H1 (cell line): ENCODE data around the gene OTOP3. TPM values are rescaled to one million over a fixed set of nuclear protein-coding genes. Genes with fewer than 3 reads are reported as not detected.
A peak's percentile ranks its signal among the peaks of the same experiment; 100 is the strongest.

ENCODE experiments used
- ATF2 ChIP-seq: IDR thresholded peaks from 2 replicates; pipeline ENCODE4 v1.6.1; 2012; ENCODE audit warnings: low read length, inconsistent platforms
- BACH1 ChIP-seq: IDR thresholded peaks from 2 replicates; pipeline ENCODE4 v1.6.1; 2012; ENCODE audit warnings: low read length, improper control_type of control experiment
- E2F6 ChIP-seq: IDR thresholded peaks from 2 replicates; pipeline ENCODE4 v1.6.1; 2012; ENCODE audit warnings: inconsistent platforms
- EZH2 ChIP-seq: fragments of 200-600 bp; sonication (generic); IDR thresholded peaks from 2 replicates; pipeline ENCODE4 v1.7.1; 2012; ENCODE audit warnings: low read depth, mild to moderate bottlenecking, moderate library complexity, low read length, inconsistent platforms; ENCODE audit not compliant: severe bottlenecking
- HDAC6 ChIP-seq: IDR thresholded peaks from one replicate; pipeline ENCODE4 v1.7.1; 2012; ENCODE audit warnings: low read depth, mild to moderate bottlenecking, inconsistent platforms, low read length, moderate library complexity
- JUN ChIP-seq: IDR thresholded peaks from 2 replicates; pipeline ENCODE4 v1.6.1; 2011; ENCODE audit warnings: low read depth, mild to moderate bottlenecking, improper control_type of control experiment, low read length
- KDM1A ChIP-seq: fragments of 200-600, 300-600 bp; sonication (generic); IDR thresholded peaks from 2 replicates; pipeline ENCODE4 v1.7.1; 2016; ENCODE audit warnings: mild to moderate bottlenecking, low read length, borderline replicate concordance
- KDM5A ChIP-seq: fragments of 200-600 bp; IDR thresholded peaks from 2 replicates; pipeline ENCODE4 v1.7.1; 2012; ENCODE audit warnings: mild to moderate bottlenecking, low read length, inconsistent platforms, mixed read lengths
- MAX ChIP-seq: IDR thresholded peaks from 2 replicates; pipeline ENCODE4 v1.6.1; 2012; ENCODE audit warnings: inconsistent platforms
- NANOG ChIP-seq: IDR thresholded peaks from 2 replicates; pipeline ENCODE4 v1.6.1; 2011; ENCODE audit warnings: low read length, low read depth, mild to moderate bottlenecking, inconsistent platforms; ENCODE audit not compliant: insufficient read depth, poor library complexity, severe bottlenecking
- POLR2A ChIP-seq, 2 experiments: IDR thresholded peaks; 1 replicate in 1 of 2; 2 replicates in 1 of 2; pipeline ENCODE4 v1.6.1; 2011; ENCODE audit warnings: low read depth in 2 of 2, low read length in 2 of 2, mild to moderate bottlenecking in 2 of 2; ENCODE audit errors: control extremely low read depth in 1 of 2
- RBBP5 ChIP-seq: IDR thresholded peaks from 2 replicates; pipeline ENCODE4 v1.7.1; 2012; ENCODE audit warnings: low read depth, mild to moderate bottlenecking, inconsistent platforms, low read length, moderate library complexity, borderline replicate concordance
- SP1 ChIP-seq: IDR thresholded peaks from 2 replicates; pipeline ENCODE4 v1.6.1; 2011; ENCODE audit warnings: low read depth, low read length
- SRF ChIP-seq: IDR thresholded peaks from 2 replicates; pipeline ENCODE4 v1.6.1; 2011; ENCODE audit warnings: mild to moderate bottlenecking, low read depth, low read length, moderate library complexity
- SUZ12 ChIP-seq: fragments of 200-600 bp; sonication (generic); IDR thresholded peaks from 2 replicates; pipeline ENCODE4 v1.6.1; 2012; ENCODE audit warnings: mild to moderate bottlenecking, inconsistent platforms, low read length, moderate library complexity, mixed read lengths
- TAF1 ChIP-seq: IDR thresholded peaks from 2 replicates; pipeline ENCODE4 v1.6.1; 2011; ENCODE audit warnings: mild to moderate bottlenecking, low read depth, low read length
- TAF7 ChIP-seq: optimal IDR thresholded peaks from 2 replicates; pipeline ENCODE3; 2011; ENCODE audit warnings: low read depth, mild to moderate bottlenecking, inconsistent platforms, low read length, moderate library complexity, borderline replicate concordance
- TCF12 ChIP-seq: IDR thresholded peaks from 2 replicates; pipeline ENCODE4 v1.6.1; 2011; ENCODE audit warnings: low read depth, mild to moderate bottlenecking, low read length
- USF2 ChIP-seq: IDR thresholded peaks from 2 replicates; pipeline ENCODE4 v1.6.1; 2011; ENCODE audit warnings: low read length, improper control_type of control experiment
- ZNF274 ChIP-seq: IDR thresholded peaks from 2 replicates; pipeline ENCODE4 v1.7.0; 2012; ENCODE audit warnings: low read length, borderline replicate concordance; ENCODE audit errors: extremely low read depth
- polyA plus RNA-seq, 7 experiments: library from polyadenylated mRNA; depleted of rRNA in 3 of 7; stranded (reverse) in 5 of 7; unstranded in 2 of 7; fragments of >200 nt in 5 of 7; fragments of 200-250 nt in 2 of 7; gene quantifications; 1 replicate in 5 of 7; 2 replicates in 1 of 7; 4 replicates in 1 of 7; pipeline versions ENCODE4 v1.2.1 to v1.2.3, GENCODE V29; 2011 to 2013; ENCODE audit warnings: missing spikeins in 2 of 7, mixed read lengths in 2 of 7
- total RNA-seq: library from RNA; stranded (reverse); fragmentation: NEBNext Ultra II Directional; extraction: Animal tissue kit (Norgen Biotek cat#: 25700); gene quantifications from 2 replicates; pipeline ENCODE4 v1.2.1, GENCODE V29; 2021

The OTOP3 gene
- total and polyA plus RNA-seq, 2 of the 8 experiments (the other 6 are each of a cell fraction or from before 2014, with no cell fraction given), result 0.05 TPM; not detected in 1

GRCh38 chr17:74981979-74982662, 46.4 kb downstream of the OTOP3 start (continued):
- TF ChIP-seq ATF2 (peak; percentile 97), SRF (no peak), JUN (peak; percentile 69), TAF1 (peak; percentile 76), BACH1 (no peak), USF2 (no peak), KDM1A (no peak), RBBP5 (peak; percentile 82; the same call in 1 of the 2 replicates), ZNF274 (no peak), EZH2 (peak; percentile 48), POLR2A (IDR thresholded peaks at IDR 0.05; ENCODE audit: control extremely low read depth in 1 of 2, low read depth in 2 of 2, low read length in 2 of 2) (peak; percentile 94 to 97), HDAC6 (no peak), TCF12 (no peak), E2F6 (peak; percentile 71), TAF7 (no peak), SUZ12 (no peak), NANOG (peak; percentile 4), SP1 (no peak), KDM5A (no peak), MAX (peak; percentile 62; the same call in 1 of the 2 replicates)
